ENCODE data around the gene GABBR1.

Gene GABBR1

DNA sequence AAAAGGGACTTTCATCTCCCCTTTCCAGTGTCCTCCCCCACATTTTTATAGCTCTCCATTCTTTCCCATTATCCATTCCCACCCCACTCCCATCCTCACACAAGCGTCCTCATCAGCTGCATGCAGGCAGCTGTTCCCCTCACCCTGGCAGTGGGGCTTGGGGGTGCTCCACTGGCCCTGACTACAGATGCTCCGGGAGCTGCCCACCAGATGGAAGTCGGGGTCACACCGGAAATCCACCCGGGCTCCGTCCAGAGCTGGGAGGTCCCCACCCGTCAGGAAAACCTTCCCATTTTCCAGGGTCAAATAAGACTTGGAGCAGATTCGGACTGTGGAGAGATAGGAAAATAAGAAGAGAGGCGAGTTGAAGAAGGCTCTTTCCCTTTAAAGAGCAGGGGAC lies 2.7 kb downstream of the GABBR1 start:
- Histone ChIP-seq H3K9me3 (ENCODE audit: control insufficient read depth, insufficient read depth, low read depth, low read length) (no peaks in the 10 kb centered on the region), H3K36me3 (ENCODE audit: control insufficient read depth in 2 of 2, insufficient read depth in 1 of 2, low read length in 2 of 2) (peaks cover 0 to 14% of the 10 kb centered on the region in 2 experiments; a peak in 1 of 3 replicates), H3K4me1 (ENCODE audit: control insufficient read depth, insufficient read depth, low read length) (peaks cover 7% of the 10 kb centered on the region), H3K4me3 (ENCODE audit: low read depth, low read length) (no peak overlapping the region), H3K27ac (ENCODE audit: extremely low read depth, low read depth, low read length) (no peak overlapping the region)
- CTCF ChIA-PET, result interaction anchor here (0.8 to 4.3 kb wide), 6 partner anchors 17 to 273 kb away, joined by 3 to 19 read pairs (median 6); no protein-coding TSS in a partner anchor
- POLR2A ChIA-PET, result interaction anchor here (0.7 kb wide), 1 partner anchor 65 kb away, joined by 3 read pairs; no protein-coding TSS in a partner anchor
- no peak for TF ChIP-seq ZNF266 (tag by site-specific recombination; IDR thresholded peaks at IDR 0.05; ENCODE audit: low read depth)
- no peak for TF ChIP-seq ZNF202 (tag by site-specific recombination; IDR thresholded peaks at IDR 0.05; ENCODE audit: borderline replicate concordance)
- no peak for TF ChIP-seq PRDM1 (tag by site-specific recombination; IDR thresholded peaks at IDR 0.05)
- TF ChIP-seq, protein P1, sequence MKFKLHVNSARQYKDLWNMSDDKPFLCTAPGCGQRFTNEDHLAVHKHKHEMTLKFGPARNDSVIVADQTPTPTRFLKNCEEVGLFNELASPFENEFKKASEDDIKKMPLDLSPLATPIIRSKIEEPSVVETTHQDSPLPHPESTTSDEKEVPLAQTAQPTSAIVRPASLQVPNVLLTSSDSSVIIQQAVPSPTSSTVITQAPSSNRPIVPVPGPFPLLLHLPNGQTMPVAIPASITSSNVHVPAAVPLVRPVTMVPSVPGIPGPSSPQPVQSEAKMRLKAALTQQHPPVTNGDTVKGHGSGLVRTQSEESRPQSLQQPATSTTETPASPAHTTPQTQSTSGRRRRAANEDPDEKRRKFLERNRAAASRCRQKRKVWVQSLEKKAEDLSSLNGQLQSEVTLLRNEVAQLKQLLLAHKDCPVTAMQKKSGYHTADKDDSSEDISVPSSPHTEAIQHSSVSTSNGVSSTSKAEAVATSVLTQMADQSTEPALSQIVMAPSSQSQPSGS (tag by site-specific recombination; IDR thresholded peaks at IDR 0.05; ENCODE audit: low read depth), result no peak
- no peak for TF ChIP-seq MYNN (tag by site-specific recombination; IDR thresholded peaks at IDR 0.05; ENCODE audit: borderline replicate concordance)
- TF ChIP-seq, protein P2, sequence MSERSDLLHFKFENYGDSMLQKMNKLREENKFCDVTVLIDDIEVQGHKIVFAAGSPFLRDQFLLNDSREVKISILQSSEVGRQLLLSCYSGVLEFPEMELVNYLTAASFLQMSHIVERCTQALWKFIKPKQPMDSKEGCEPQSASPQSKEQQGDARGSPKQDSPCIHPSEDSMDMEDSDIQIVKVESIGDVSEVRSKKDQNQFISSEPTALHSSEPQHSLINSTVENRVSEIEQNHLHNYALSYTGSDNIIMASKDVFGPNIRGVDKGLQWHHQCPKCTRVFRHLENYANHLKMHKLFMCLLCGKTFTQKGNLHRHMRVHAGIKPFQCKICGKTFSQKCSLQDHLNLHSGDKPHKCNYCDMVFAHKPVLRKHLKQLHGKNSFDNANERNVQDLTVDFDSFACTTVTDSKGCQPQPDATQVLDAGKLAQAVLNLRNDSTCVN (tag by site-specific recombination; optimal IDR thresholded peaks at IDR 0.05), result no peak
- TF ChIP-seq, protein P3, sequence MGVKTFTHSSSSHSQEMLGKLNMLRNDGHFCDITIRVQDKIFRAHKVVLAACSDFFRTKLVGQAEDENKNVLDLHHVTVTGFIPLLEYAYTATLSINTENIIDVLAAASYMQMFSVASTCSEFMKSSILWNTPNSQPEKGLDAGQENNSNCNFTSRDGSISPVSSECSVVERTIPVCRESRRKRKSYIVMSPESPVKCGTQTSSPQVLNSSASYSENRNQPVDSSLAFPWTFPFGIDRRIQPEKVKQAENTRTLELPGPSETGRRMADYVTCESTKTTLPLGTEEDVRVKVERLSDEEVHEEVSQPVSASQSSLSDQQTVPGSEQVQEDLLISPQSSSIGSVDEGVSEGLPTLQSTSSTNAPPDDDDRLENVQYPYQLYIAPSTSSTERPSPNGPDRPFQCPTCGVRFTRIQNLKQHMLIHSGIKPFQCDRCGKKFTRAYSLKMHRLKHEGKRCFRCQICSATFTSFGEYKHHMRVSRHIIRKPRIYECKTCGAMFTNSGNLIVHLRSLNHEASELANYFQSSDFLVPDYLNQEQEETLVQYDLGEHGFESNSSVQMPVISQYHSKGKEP (tag by site-specific recombination; IDR thresholded peaks at IDR 0.05), result no peak
- no peak for TF ChIP-seq ZNF670 (tag by site-specific recombination; IDR thresholded peaks at IDR 0.05; ENCODE audit: low read depth)

DNA sequence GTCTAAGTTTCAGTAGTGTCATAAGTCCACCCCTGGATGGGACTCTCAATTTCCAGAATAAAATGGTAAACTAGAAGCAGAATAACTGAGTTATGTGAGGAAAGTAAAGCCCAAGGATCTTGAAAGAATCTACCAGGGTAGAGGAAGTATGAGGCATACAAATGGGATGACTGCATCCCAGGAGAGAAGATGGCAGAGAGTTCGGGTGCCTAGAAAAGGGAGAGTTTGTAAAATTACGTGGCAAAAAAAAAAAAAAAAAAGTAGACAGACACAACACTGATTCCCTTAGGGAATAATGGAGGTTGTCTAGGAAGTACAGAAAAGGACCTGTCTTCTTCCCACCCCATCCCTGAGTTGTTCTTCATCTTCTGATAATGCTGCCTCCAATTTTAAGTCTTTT lies 3.4 kb downstream of the GABBR1 start:
- CTCF ChIA-PET, result interaction anchor here (0.7 to 4.3 kb wide), 9 partner anchors 17 to 272 kb away, joined by 3 to 19 read pairs (median 5); no protein-coding TSS in a partner anchor

DNA sequence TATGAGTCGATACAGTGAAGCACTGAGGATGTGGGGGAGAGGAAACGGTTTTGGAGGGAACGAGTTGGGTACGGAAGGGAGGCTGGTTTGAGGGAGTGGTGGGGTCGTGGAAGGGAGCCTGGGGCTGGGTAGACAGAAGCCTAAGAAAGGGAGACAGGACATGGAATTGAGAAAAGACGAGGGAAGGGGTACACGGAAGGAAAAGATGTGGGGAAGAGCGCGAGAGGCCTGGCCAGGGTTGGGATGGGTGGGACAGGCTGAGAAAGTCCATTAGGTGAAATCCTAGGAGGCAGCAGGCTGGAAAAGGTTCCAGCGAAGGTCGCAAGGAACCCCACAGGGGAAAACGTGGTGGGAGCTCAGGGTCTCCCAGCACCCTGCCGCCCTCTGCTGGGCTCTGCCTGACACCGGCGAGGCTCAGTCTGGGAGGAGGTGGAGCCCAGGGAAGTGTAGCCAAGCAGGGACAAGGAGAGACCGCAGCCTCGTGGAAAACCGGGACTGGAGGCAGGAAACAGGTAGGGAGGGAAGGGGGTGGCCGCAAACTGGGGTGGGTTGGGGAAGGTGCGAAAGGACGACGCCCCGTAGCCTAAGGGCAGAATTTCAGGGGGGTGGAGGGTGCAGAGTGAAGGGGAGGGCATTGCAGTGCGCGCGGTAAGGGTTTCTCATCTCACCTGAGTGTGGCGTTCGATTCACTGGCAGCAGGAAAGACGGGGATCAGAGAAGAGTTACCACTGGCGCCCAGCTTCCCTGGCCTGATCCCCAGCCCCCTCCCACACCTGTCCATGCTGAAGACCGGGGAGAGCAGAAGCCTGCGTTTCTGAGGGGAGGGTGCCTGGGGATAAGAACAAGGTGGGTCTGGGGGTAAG lies 4.3 kb downstream of the GABBR1 start:
- Histone ChIP-seq H3K27ac (ENCODE audit: extremely low read depth, low read depth, low read length) (peak overlapping the region; percentile 57), H3K36me3 (ENCODE audit: control insufficient read depth in 2 of 2, insufficient read depth in 1 of 2, low read length in 2 of 2) (peaks cover 5 to 18% of the 10 kb centered on the region in 2 experiments; a peak in 2 of 3 replicates), H3K4me1 (ENCODE audit: control insufficient read depth, insufficient read depth, low read length) (peaks cover 16% of the 10 kb centered on the region), H3K4me3 (ENCODE audit: low read depth, low read length) (peak overlapping the region; percentile 38), H3K9me3 (ENCODE audit: control insufficient read depth, insufficient read depth, low read depth, low read length) (no peaks in the 10 kb centered on the region)
- CTCF ChIA-PET, result interaction anchor here (0.6 to 4.3 kb wide), 16 partner anchors 8 to 779 kb away, joined by 3 to 19 read pairs (median 4); no protein-coding TSS in a partner anchor
- POLR2A ChIA-PET, result interaction anchor here (0.5 to 3.2 kb wide), 16 partner anchors 13 to 839 kb away, joined by 3 to 18 read pairs (median 4); no protein-coding TSS in a partner anchor
- TF ChIP-seq, protein P4, sequence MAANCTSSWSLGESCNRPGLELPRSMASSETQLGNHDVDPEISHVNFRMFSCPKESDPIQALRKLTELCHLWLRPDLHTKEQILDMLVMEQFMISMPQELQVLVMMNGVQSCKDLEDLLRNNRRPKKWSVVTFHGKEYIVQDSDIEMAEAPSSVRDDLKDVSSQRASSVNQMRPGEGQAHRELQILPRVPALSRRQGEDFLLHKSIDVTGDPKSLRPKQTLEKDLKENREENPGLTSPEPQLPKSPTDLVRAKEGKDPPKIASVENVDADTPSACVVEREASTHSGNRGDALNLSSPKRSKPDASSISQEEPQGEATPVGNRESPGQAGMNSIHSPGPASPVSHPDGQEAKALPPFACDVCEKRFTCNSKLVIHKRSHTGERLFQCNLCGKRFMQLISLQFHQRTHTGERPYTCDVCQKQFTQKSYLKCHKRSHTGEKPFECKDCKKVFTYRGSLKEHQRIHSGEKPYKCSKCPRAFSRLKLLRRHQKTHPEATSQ (tag by site-specific recombination; IDR thresholded peaks at IDR 0.05), result no peak
- no peak for TF ChIP-seq ZNF16 (tag by site-specific recombination; IDR thresholded peaks at IDR 0.05; ENCODE audit: low read depth)
- TF ChIP-seq ZNF610 (tag by site-specific recombination; IDR thresholded peaks at IDR 0.05; ENCODE audit: borderline replicate concordance), result no peak
- TF ChIP-seq ZNF48 (tag by site-specific recombination; IDR thresholded peaks at IDR 0.05), result no peak
- TF ChIP-seq ZNF624 (tag by site-specific recombination; IDR thresholded peaks at IDR 0.05), result no peak
- TF ChIP-seq ZSCAN23 (tag by site-specific recombination; IDR thresholded peaks at IDR 0.05), result peak; percentile 65; the same call in 1 of the 2 replicates
- no peak; the same call in 1 of the 2 replicates for TF ChIP-seq ZNF623 (tag by site-specific recombination; IDR thresholded peaks at IDR 0.05)
- no peak for TF ChIP-seq ZNF830 (tag by site-specific recombination; IDR thresholded peaks at IDR 0.05; ENCODE audit: low read depth)
- TF ChIP-seq, protein P5, sequence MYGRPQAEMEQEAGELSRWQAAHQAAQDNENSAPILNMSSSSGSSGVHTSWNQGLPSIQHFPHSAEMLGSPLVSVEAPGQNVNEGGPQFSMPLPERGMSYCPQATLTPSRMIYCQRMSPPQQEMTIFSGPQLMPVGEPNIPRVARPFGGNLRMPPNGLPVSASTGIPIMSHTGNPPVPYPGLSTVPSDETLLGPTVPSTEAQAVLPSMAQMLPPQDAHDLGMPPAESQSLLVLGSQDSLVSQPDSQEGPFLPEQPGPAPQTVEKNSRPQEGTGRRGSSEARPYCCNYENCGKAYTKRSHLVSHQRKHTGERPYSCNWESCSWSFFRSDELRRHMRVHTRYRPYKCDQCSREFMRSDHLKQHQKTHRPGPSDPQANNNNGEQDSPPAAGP (tag by site-specific recombination; IDR thresholded peaks at IDR 0.05), result peak; percentile 75; the same call in 1 of the 2 replicates
- TF ChIP-seq, protein P6, sequence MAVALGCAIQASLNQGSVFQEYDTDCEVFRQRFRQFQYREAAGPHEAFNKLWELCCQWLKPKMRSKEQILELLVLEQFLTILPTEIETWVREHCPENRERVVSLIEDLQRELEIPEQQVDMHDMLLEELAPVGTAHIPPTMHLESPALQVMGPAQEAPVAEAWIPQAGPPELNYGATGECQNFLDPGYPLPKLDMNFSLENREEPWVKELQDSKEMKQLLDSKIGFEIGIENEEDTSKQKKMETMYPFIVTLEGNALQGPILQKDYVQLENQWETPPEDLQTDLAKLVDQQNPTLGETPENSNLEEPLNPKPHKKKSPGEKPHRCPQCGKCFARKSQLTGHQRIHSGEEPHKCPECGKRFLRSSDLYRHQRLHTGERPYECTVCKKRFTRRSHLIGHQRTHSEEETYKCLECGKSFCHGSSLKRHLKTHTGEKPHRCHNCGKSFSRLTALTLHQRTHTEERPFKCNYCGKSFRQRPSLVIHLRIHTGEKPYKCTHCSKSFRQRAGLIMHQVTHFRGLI (tag by site-specific recombination; IDR thresholded peaks at IDR 0.05), result no peak
- TF ChIP-seq ZNF19 (tag by site-specific recombination; IDR thresholded peaks at IDR 0.05; ENCODE audit: low read depth), result no peak

More for the DNA sequence above, 3.4 kb downstream of the GABBR1 start:
- Histone ChIP-seq H3K9me3 (ENCODE audit: control insufficient read depth, insufficient read depth, low read depth, low read length) (no peaks in the 10 kb centered on the region), H3K4me1 (ENCODE audit: control insufficient read depth, insufficient read depth, low read length) (peaks cover 14% of the 10 kb centered on the region), H3K36me3 (ENCODE audit: control insufficient read depth in 2 of 2, insufficient read depth in 1 of 2, low read length in 2 of 2) (peaks cover 0 to 14% of the 10 kb centered on the region in 2 experiments; a peak in 1 of 3 replicates), H3K4me3 (ENCODE audit: low read depth, low read length) (no peak overlapping the region), H3K27ac (ENCODE audit: extremely low read depth, low read depth, low read length) (no peak overlapping the region)
- TF ChIP-seq IKZF3 (tag by site-specific recombination; IDR thresholded peaks at IDR 0.05) (no peak), PRDM1 (tag by site-specific recombination; IDR thresholded peaks at IDR 0.05) (peak; percentile 36; the same call in 1 of the 2 replicates)
- POLR2A ChIA-PET, result interaction anchor here (0.7 to 3.2 kb wide), 4 partner anchors 24 to 335 kb away, joined by 3 to 18 read pairs (median 4); no protein-coding TSS in a partner anchor

Measured in HEK293 (cell line).